Measurements from ENCODE around the gene IL6R.
"Not testable (repeated sequence)": the region's sequence is repeated elsewhere in the genome, so short reads cannot be mapped to it uniquely, and the experiment has no call there.

IL6R gene

GRCh38 chr1:154404984-154405746, at the start of gene IL6R:
TSS of gene IL6R (plus strand) at chr1:154405343. CDS start at chr1:154405630, 287 bp downstream.
- peak; percentile 95 for DNase-seq
- in situ Hi-C loops (cut with HindIII; ENCODE audit: low pct_ligation_motif_present, low pct_unique_long_range_greater_than_20kb, low sequenced_read_pairs) = no loop called here

- no peak for DNase-seq
- in situ Hi-C loops (cut with HindIII; ENCODE audit: low pct_ligation_motif_present, low pct_unique_long_range_greater_than_20kb, low sequenced_read_pairs) = no loop called here
These were observed 46.6 kb upstream of the IL6R start for GRCh38 chr1:154358519-154358918.

GRCh38 chr1:154360288-154360687, 44.9 kb upstream of the IL6R start:
- DNase-seq = no peak
- in situ Hi-C loops (cut with HindIII; ENCODE audit: low pct_ligation_motif_present, low pct_unique_long_range_greater_than_20kb, low sequenced_read_pairs) = no loop called here

GRCh38 chr1:154360881-154361280, 44.3 kb upstream of the IL6R start:
- in situ Hi-C loops (cut with HindIII; ENCODE audit: low pct_ligation_motif_present, low pct_unique_long_range_greater_than_20kb, low sequenced_read_pairs); DNase-seq: not testable (repeated sequence)

- in situ Hi-C loops (cut with HindIII; ENCODE audit: low pct_ligation_motif_present, low pct_unique_long_range_greater_than_20kb, low sequenced_read_pairs) = no loop called here
- DNase-seq = no peak
These were observed 43.8 kb upstream of the IL6R start for GRCh38 chr1:154361357-154361756.

GRCh38 chr1:154371436-154371835, 33.7 kb upstream of the IL6R start:
- in situ Hi-C loops (cut with HindIII; ENCODE audit: low pct_ligation_motif_present, low pct_unique_long_range_greater_than_20kb, low sequenced_read_pairs) = no loop called here
- no peak for DNase-seq

- DNase-seq; in situ Hi-C loops (cut with HindIII; ENCODE audit: low pct_ligation_motif_present, low pct_unique_long_range_greater_than_20kb, low sequenced_read_pairs): not testable (repeated sequence)
These were observed 31.3 kb upstream of the IL6R start for GRCh38 chr1:154373777-154374357.

- no peak for DNase-seq
- in situ Hi-C loops (cut with HindIII; ENCODE audit: low pct_ligation_motif_present, low pct_unique_long_range_greater_than_20kb, low sequenced_read_pairs) = no loop called here
These were observed 25.8 kb upstream of the IL6R start for GRCh38 chr1:154379301-154379700.

GRCh38 chr1:154384650-154385489, 20.3 kb upstream of the IL6R start:
- DNase-seq = no peak
- in situ Hi-C loops (cut with HindIII; ENCODE audit: low pct_ligation_motif_present, low pct_unique_long_range_greater_than_20kb, low sequenced_read_pairs) = no loop called here

- DNase-seq = no peak
- in situ Hi-C loops (cut with HindIII; ENCODE audit: low pct_ligation_motif_present, low pct_unique_long_range_greater_than_20kb, low sequenced_read_pairs) = no loop called here
These were observed 18.3 kb upstream of the IL6R start for GRCh38 chr1:154386643-154387352.

GRCh38 chr1:154391086-154391770, 13.9 kb upstream of the IL6R start:
- in situ Hi-C loops (cut with HindIII; ENCODE audit: low pct_ligation_motif_present, low pct_unique_long_range_greater_than_20kb, low sequenced_read_pairs) = no loop called here
- no peak for DNase-seq

GRCh38 chr1:154398141-154398540, 7.0 kb upstream of the IL6R start:
- DNase-seq = no peak
- in situ Hi-C loops (cut with HindIII; ENCODE audit: low pct_ligation_motif_present, low pct_unique_long_range_greater_than_20kb, low sequenced_read_pairs) = no loop called here

- in situ Hi-C loops (cut with HindIII; ENCODE audit: low pct_ligation_motif_present, low pct_unique_long_range_greater_than_20kb, low sequenced_read_pairs) = no loop called here
- DNase-seq = no peak
These were observed 6.5 kb upstream of the IL6R start for GRCh38 chr1:154398678-154399077.

GRCh38 chr1:154400381-154400801, 4.8 kb upstream of the IL6R start:
- in situ Hi-C loops (cut with HindIII; ENCODE audit: low pct_ligation_motif_present, low pct_unique_long_range_greater_than_20kb, low sequenced_read_pairs) = no loop called here
- DNase-seq = no peak

- DNase-seq = no peak
- in situ Hi-C loops (cut with HindIII; ENCODE audit: low pct_ligation_motif_present, low pct_unique_long_range_greater_than_20kb, low sequenced_read_pairs) = no loop called here
These were observed 2.7 kb upstream of the IL6R start for GRCh38 chr1:154402409-154402921.

GRCh38 chr1:154403261-154403943, 1.7 kb upstream of the IL6R start:
- in situ Hi-C loops (cut with HindIII; ENCODE audit: low pct_ligation_motif_present, low pct_unique_long_range_greater_than_20kb, low sequenced_read_pairs) = no loop called here
- DNase-seq = no peak

GRCh38 chr1:154403983-154404382, 1.2 kb upstream of the IL6R start:
- DNase-seq = no peak
- in situ Hi-C loops (cut with HindIII; ENCODE audit: low pct_ligation_motif_present, low pct_unique_long_range_greater_than_20kb, low sequenced_read_pairs) = no loop called here
